NCI-H774 (cell line): ENCODE data around the gene DLG4.

Experiments used
- DNase-seq: peaks from one replicate; lab custom pipeline; 2025; lab: John Stamatoyannopoulos, UW

The DLG4 gene

DNA sequence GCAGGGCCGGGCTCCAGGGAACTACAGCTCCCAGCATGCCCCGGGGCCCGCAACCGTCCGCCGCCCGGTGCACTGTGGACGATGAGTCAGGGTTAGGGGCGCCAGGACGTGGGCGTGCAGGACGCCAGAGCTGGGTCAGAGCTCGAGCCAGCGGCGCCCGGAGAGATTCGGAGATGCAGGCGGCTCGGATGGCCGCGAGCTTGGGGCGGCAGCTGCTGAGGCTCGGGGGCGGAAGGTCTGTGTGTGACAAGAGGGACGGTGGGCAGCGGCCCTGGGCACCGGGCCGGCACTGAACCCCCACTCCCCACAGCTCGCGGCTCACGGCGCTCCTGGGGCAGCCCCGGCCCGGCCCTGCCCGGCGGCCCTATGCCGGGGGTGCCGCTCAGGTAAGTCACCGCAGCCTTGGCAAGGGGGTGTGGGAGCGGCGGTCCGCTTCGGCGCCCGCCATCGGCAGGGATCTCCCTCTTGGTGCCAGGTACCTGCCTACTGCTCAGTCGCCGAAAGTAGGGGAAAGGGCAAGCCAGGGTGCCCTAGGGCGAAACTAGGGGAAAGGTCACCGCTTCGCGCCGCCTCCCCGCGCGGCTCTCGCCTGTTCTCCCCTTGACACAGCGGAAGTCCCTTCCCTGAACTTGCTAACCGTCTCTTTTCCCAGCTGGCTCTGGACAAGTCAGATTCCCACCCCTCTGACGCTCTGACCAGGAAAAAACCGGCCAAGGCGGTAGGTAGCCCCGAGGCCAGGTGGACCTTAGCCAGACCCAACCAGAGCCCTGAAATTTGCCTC, at the start of gene DLG4, which contains the start of gene ACADVL:
DLG4 (minus strand) TSS at position 25 of the 781 bp plus-strand sequence.
ACADVL (plus strand) TSS at position 127 of the 781 bp plus-strand sequence; CDS start at position 174, 47 bp downstream.
- peak; percentile 29 for DNase-seq

DNA sequence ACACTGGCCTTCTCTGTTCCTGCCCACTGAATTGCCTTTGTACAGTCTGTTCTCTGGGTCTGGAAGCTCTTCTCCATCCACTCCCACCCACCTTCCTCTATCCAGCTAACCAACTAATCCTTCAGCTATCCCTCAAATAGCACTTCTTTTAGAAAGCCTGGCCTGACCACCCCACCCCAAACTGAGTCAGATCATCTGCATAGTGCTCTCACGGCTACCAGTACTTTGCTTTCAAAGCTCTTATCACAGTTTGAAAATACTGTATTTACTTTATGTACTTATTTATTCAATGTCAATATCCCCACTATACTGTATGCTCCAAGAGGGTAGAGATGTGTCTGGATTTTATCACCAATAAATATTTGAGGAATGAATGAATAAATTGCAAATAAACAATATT, 47.1 kb upstream of the DLG4 start:
- no peak for DNase-seq

DNA sequence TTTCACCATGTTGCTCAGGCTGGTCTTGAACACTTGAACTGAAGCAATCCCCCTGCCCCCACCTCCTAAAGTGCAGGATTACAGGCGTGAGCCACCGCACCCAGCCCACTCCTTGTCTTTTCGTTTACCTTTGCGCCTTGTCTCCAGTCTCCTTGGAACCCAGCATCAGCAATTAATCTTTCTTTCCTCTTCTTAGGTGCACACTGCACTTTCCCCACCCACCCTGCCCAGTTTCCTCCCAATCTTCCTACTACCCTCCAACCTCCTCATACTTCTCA, 44.1 kb upstream of the DLG4 start:
- no peak for DNase-seq

DNA sequence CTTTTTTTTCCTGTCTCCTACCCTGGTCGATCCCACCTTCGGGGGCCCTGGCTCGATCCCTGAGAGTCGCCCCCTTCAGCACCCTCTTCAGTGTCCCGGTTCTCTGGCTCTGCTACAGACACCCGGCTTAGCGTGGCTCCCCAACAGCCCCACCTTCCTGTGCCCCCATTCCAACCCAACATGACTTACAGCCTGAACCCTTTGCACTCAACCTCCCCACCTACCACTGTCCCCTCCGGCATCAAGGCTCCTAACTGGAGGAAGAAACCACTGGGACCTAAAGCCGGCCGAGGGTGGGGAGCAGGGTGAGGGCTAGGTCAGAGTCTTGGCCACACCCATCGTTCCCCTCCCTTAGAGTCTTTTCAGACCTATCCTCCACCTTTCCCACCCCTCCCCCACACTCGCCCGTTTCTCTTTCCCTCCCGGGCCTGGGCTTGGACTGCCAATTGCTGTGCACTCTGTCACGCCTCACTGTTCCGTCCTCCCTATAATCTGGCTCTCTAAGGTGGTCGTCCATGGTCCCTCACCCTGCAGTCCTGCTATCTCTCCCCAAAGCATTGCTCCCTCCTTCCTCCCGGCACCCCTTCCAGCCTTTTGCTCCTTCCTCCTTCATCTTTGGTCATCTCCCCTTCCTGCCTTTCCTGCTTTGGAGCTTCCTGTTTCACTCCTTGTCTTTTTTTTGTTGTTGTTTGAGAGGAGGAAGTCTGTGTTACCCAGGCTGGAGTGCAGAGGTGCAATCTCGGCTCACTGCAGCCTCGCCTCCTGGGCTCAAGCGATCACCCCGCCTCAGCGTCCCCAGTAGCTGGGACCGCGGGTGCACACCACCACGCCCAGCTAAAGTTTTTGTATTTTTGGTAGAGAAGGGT, 43.5 kb upstream of the DLG4 start:
- no peak for DNase-seq

DNA sequence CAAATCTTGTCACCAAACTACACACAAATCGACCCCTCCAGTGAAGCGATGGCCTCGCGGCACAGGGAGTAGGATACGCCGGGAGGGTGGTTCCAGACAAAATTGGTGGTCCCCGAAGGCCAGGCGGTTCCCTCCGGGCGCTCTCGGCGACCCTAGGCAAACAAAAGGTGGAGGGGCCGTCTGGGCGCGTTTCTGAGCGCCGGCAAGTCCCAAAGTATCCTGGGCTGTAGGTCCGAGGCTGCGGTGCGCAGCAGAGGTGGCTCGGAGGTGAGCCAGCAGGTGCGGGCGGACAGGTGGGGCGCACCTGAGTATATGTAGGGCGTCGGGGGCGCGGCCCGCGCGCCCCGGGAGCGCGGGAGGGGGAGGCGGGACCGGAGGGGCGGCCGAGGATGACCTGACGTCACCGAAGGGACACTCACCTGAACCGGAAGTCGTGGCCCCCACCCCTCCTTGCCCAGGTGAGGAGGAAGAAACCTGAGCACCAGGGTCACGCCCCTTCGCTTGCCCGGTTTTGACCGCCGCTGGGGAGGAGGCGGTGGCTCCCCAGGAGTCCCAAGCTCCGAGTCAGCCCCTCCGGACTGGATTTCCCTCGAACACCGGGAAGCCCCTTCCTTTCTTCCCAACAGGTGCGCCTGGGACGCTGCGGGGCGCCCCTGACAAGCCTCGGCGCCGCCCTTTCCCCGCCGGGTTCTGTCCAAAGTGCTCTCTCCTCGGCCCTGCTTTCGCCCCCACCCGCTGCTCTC, 42.7 kb upstream of the DLG4 start, which contains the start of gene CLDN7:
CLDN7 (minus strand) TSS at position 287 of the 743 bp plus-strand sequence. CDS start 435 bp downstream, outside the sequence.
- peak; percentile 55 for DNase-seq

DNA sequence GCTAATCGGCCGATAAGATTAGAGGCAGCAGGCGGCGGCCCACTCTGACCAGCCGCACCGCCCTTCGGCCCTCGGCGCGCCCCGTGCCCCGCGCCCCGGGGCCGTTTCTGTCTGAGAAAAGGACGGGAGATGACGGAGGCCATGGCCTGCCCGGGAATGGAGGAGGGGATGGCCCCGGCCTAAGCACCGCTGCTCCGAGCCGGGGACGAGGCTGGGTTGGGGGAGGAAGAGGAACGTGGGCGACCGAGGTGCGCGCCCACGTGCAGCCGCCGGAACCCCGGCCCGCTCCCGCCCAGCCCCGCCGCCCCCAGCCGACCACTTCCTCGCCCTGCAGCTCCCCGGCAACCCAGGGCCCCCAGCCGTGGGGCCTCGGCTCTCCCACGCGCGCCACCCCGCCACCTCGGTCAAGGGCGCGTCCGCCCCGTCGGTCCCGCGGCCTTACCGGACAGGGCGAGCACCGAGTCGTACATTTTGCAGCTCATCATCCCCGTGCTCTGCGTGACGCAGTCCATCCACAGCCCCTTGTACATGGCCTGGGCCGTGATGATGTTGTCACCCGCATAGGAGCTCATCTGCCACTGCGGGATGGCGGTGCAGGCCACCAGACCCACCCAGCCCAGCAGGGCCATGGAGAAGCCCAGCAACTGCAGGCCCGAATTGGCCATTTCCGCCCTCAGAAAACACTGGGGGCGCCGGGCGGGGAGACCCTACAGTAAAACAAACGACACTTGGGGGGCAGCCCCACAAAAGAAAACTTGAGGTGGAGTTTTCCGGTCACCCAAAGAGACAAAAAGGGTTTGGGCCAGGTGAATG, 41.9 kb upstream of the DLG4 start:
- no peak for DNase-seq

DNA sequence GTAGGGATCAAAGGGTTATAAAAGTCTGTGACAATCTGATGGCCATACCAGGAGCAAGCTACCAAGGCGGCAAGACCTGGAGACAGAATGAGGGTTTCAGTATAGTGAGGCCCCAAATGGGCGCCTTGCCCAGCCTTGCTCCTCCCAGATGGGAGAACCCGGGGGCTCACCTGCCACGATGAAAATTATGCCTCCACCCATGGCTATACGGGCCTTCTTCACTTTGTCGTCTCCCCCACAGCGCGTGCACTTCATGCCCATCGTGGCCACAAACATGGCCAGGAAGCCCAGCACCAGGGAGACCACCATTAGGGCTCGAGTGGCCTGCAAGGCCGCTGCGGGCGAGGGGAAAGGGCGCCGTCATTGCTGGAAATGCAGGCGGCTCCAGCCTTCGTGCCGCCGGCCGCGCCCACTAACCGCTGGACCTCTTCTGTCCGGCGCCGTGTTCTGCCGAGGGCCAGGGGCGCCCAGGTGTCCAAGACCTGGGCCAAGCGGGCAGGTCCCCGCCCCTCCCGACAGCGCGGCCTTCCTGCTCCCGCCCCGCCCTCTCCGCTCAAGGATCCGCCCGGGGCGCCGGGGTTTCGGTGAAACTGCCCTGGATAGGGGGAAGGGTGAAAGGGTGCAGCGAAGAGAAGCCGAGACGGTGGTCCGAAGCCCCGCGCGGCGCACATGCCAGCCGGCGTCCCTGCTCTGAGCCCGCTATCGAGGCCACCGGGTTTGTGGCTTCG, 41.2 kb upstream of the DLG4 start:
- no peak for DNase-seq

DNA sequence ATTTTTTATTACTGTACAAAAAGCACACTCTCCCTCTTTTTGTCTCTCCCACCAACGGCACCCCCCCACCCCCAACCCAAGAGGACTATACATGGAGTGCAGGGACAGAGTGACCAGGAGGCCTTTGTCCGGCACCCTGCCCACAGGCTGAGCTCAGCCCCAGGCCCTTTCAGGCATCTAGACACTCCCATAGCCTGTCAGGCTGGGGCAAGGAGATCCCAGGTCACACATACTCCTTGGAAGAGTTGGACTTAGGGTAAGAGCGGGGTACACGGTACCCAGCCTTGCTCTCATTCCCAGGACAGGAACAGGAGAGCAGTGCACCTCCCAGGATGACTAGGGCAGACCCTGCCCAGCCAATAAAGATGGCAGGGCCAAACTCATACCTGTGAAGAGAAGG, 40.5 kb upstream of the DLG4 start:
- DNase-seq, result no peak

DNA sequence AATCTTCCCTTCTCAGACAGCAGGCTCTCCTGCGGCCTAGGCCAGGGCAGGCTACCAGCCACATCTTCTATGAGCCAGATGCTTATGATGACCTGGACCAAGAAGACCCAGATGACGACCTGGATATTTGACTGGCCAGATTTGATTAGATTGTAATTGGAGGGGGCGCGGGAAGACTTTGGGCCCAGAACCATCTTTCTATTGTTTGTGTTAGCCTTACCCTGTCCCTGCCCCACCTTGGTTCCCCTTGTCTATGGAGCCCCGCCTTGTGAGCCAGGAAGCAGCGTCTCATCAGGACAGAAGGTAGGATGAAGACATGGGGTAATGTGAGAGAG, 39.9 kb upstream of the DLG4 start:
- no peak for DNase-seq

DNA sequence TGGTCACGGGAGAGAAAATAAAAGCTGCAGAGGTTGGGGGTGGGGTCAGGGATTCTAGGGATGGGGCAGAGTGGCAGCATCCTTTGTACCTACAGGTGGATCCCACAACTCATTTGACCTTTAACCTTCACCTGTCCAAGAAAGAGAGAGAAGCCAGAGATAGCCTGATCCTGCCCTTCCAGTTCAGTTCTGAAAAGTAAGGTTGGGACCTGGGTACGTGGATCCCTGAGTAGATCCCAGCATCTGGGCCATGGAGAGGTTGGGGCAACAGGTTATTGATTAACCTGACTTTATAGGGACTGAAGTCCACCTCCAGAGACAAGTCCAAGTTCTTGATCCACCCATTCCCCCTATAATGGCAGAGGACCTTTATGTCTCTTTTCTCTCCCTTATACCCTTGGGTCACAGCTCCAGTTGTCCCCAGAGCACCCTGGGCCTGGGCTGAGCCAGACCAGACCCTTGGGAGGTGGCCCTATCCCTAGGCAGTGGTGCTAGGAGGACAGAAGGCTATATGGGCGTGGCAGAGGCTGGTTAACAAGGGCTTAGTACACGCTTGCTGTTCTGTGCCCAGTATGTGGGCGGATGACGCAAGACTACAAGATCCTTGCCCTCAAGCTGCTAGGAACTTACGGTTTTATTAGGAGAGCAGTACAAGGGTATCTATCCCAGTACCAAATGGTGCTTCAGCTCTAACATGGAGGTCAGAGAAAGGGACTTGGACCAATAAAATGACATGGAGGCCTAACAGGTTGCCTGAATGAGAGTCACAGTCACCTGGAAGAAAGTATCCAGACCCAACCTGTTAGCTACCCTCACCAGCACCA, 39.3 kb upstream of the DLG4 start:
- DNase-seq, result no peak

DNA sequence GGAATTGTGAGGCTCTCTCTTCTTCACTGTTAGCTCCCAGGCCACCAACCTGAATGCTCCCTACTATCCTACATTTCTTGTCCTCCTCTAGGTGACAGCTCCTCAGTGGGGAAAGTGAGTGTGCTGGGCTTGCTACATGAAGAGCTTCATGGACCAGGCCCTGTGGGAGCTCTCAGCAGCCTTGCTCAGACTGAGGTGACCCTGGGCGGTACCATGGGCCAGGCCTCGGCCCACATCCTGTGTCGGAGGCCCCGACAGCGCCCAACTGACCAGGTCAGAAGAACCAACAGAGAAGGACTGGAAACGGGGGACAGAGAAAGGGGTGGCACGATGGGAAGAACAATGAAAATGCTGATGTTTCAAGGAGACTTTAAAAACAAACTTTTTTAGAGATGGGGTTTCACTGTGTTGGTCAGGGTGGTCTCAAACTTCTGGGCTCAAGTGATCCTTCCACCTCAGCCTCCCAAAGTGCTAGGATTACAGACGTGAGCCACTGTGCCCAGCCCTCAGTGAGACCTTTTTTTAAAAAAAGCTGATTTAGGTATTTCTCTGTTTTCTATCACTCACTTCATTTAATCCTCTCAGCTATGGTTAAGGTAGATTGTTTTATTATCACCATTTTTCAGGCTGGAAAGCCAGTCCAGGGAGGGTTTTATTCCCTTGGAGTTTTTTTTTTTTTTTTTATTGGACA, 37.3 kb upstream of the DLG4 start:
- DNase-seq, result no peak

DNA sequence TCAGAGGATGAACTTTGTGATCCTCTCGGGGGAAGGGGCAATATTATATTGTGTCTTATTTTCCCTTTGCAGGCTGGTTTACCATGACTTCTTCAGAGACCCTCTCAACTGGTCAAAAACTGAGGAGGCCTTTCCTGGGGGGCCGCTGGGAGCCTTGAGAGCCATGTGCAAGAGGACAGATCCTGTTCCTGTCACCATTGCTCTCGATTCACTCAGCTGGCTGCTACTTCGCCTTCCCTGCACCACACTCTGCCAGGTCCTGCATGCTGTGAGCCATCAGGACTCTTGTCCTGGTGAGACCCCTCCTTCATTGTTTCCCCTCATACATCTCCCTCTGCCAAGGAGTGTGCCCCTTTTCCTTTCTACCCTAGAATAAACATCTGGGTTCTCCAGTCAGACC, 34.9 kb upstream of the DLG4 start:
- no peak for DNase-seq

DNA sequence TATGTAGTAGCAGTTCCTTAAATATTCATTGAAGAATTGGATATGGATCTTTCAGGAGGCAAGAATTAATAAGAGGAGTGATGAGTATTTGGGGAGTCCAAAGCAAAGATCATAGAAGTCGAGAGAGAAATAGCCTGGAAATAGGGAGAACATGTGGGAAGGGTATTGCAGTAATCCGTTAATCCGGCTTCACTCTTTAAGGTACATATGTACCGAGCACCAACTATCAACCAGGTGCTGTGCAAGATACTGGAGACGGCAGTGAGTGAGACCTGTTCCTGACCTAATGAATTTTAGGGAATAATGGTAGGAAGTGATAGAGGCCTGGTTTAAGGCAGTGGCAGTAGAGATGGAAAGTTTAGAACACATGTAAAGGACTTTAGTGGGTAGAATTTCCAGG, 33.4 kb upstream of the DLG4 start:
- DNase-seq, result no peak

DNA sequence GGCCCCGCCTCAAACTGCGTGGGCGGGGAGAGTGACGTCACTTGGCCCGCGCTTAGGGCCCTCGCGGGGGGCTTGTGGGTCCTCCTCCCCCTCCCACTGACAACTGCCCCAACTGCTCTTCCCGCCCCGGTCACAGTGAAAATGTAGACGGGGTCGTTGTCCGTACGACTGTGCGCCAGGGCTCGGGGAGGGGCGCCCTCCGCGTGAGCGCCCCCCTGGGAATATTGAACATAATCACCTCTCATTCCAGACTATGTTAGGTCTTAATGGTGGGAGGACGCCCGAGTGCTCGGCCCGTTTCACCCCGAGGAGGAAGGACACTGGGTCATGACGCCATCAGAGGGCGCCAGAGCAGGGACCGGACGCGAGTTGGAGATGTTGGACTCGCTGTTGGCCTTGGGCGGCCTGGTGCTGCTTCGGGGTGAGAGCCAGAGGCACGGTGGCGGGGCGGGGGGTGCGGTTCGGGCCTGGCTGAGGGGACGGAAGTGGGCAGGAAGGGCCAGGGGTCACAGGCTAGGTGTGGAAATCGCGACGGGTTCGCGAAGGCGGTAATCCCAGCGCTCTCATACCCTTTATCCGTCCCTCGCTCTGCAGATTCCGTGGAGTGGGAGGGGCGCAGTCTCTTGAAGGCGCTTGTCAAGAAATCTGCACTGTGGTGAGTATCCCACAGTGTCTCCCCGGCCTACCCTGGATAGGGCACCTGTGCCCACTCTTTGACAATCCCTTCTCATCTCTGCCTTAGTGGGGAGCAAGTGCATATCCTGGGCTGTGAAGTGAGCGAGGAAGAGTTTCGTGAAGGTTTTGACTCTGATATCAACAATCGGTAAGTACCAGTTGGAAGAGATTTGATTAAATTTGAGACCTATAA, 32.8 kb upstream of the DLG4 start, which contains the start of gene ELP5:
ELP5 (plus strand) TSS at position 40 of the 868 bp plus-strand sequence; CDS start at position 376, 336 bp downstream.
- peak; percentile 64 for DNase-seq

DNA sequence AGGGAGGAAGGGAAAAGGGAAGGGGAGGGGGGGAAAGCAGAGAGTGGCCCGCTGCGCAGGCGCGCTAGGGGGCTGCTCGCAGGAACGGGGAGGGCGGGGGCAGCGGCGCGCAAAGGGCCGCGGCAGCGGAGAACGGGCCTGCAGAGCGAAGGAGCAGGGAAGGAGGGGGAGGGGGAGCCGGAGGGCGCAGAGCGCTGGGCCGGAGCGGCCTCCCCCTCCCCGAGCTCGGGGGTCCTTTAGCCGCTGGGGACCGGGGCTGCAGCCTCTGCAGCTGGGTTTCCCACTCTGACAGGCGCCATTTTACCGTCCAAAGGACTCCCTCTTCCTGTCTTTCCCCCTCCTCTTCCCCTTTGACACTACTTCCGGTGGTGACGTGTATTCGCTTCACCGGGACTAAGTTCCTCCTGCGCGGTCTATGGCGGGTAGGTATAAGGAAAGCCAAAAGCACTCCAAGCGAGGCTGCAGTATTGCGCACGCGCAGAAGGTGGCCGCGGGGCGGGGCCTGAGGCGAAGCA, 32.1 kb upstream of the DLG4 start, which contains the start of gene CTDNEP1:
CTDNEP1 (minus strand) TSS at position 74 of the 515 bp plus-strand sequence. CDS start 438 bp downstream, outside the sequence.
- DNase-seq, result peak; percentile 87

DNA sequence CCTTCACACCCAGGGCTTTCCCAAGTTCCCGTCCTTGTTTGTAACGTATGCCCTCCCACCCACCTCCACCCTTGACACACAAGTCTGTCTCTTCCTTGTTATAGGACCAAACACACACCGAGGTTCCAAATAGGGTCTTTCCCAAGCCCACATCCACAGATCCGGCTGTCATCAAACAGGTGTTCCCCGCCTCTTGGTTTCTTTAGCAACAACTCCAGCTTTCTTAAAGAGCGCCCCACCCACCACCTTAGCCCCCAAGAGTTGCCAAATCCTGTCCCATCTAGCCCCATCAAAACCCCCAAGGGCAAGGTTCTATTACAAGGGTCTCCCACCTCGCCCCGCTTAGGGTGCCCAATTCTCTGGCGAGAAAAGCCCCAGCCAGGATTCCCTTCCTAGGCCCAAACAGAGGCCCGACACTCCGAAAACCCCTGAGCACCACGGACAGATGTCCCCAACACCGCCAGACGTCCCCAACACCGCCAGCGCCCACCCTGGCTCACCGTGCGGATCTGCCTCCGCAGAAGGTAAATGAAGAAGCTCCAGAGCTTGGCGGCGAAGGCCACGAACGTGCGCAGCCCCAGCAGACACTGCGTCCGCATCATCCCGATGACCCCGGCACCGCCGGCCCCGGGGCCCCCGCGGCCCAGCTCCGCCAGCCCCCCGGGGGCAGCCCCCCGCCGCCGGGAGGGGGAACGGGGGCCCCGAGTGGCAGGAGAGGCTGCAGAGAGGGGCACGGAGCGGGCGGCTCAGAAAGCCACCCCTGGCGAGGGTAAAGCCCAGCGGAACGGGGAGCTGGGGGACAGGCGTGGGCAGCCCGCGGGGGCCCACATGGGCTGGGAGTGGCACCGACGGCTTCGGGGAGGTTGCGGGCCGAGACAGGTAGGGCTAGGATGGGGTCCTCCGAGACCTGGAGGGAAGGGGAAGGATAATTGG, 31.3 kb upstream of the DLG4 start:
- no peak for DNase-seq

DNA sequence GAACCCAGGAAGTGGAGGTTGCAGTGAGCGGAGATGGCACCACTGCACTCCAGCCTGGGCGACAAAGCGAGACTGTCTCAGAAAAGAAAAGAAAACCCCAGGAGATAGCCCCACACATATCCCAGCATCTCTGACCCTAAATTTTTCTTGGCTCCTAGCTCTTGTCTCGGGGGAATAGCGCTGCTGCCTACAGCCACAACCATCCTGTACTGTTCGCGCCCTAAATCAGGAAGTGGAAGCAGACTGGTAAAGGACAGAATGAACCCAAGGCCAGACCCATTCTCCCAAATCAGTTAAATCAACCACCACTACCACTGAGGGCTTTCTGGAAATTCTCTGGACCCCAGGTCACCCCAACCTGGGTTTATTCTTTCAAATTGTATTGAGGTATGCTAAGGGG, 30.2 kb upstream of the DLG4 start:
- no peak for DNase-seq
